Gastroesophageal sphincter (tissue), 3 donors: ENCODE data around the gene CTNNA2.

ENCODE experiments used
- CTCF ChIP-seq, 4 experiments: fragments of 200-600 bp in 2 of 4; fragments of 450-650 bp in 2 of 4; sonication (generic) in 1 of 4; IDR thresholded peaks; one replicate each; pipeline ENCODE4 v1.5.1; 2017 to 2019; ENCODE audit warnings: antibody characterized with exemption in 4 of 4, mild to moderate bottlenecking in 2 of 4, moderate library complexity in 2 of 4
- POLR2AphosphoS5 ChIP-seq: sonication (generic); formaldehyde crosslinking; IDR thresholded peaks from one replicate; pipeline ENCODE4 v1.6.1; 2017; ENCODE audit warnings: antibody characterized with exemption

DNA sequence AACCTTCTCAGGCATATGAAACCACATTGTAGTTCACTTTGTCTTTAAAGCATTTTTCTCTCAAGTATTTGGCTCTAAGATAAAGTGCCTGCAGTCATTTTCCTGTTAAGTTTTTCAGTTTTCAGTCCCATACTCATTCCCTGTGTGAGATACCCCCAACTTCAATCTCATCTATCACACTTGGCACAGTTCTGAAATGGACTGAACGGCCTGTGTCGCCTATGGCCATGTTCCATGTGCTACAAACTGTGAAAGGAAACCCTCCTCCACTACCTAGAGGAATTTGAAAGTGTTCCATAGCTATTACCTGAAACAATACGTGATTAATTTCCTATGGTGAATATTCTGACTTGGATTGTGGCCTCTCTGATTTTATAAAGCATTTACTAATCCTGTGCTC lies 319.1 kb downstream of the CTNNA2 start:
- TF ChIP-seq POLR2AphosphoS5 (no peak), CTCF (IDR thresholded peaks at IDR 0.05) (no peak)
